Measurements from ENCODE around the gene PIEZO2.

GRCh38 chr18:10916387-10916786 lies 233.0 kb downstream of the PIEZO2 start:
- no peak for TF ChIP-seq CTCF (IDR thresholded peaks at IDR 0.05)
- TF ChIP-seq EZH2 (IDR thresholded peaks at IDR 0.05; ENCODE audit: borderline replicate concordance, insufficient read depth, low read depth, low read length, poor library complexity, severe bottlenecking) = no peak

Data from B cell (primary cell).